ENCODE results near the gene AMMECR1. TPM values are rescaled to one million over a fixed set of nuclear protein-coding genes. Genes with fewer than 3 reads are reported as not detected.

Gene AMMECR1
- total and polyA plus RNA-seq, 2 of the 8 experiments (the other 6 are each of a cell fraction or from before 2014, with no cell fraction given): 10.2 to 21.2 TPM

DNA sequence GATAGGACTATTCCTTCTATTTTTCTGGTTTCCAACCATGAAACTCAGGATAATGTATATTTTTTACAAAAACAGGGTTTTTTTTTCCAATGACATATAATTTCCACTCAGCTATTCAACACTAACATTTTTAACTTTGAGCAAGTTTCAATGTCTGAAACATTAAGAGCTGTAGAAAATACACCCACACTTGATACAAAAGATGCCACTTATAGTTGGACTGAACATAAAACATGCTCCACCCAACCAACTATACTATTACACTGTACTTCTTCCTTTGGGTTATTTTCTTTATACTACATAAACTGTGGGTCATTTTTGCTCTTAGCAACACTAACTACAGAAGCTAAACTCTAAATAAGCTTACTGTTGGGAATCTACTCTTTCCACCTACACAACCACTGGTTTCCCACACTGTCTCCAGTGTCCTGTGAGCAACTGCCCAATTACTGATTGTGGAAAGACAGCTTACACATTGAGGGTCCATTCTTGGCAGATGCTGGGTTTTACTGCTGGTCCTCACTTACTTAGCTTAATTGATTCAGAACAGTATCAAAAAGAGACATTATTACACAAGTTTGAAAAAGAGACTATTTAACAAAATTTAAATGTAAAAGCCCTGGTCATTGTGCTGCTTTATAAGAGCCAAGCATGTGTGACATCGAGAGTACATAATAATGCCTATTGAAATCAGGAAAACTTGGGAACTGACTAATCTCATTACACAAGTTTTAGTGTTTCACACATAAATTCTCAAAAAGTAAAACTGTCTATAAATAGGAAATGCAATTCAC is 6.3 kb downstream of the AMMECR1 start:
- H3K79me2 ChIP-seq (ENCODE audit: control insufficient read depth in 1 of 2, insufficient read depth in 2 of 2, low read length in 2 of 2): peaks cover 0 to 92% of the 10 kb centered on the region in 2 experiments; a peak in 3 of 4 replicates
- H3K18ac ChIP-seq (ENCODE audit: extremely low read depth, low read length): no peak overlapping the region
- no peak for FAIRE-seq
- H2AFZ ChIP-seq (ENCODE audit: low read length): no peak overlapping the region
- H3K23me2 ChIP-seq (ENCODE audit: low read depth, low read length): no peaks in the 10 kb centered on the region
- ChIA-PET POLR2A (ENCODE audit: partially characterized antibody) (interaction anchor here (0.6 to 1.1 kb wide), 2 partner anchors 14 to 56 kb away, joined by 3 read pairs; no protein-coding TSS in a partner anchor), CTCF (ENCODE audit: partially characterized antibody) (interaction anchor here (0.6 to 1.1 kb wide), 5 partner anchors 9 to 143 kb away, joined by 3 to 4 read pairs (median 3); no protein-coding TSS in a partner anchor)
- H2BK12ac ChIP-seq (ENCODE audit: low read depth, low read length): no peak overlapping the region
- no peak overlapping the region for H3K4me3 ChIP-seq (ENCODE audit: extremely low read depth in 1 of 4, insufficient read depth in 2 of 4, low read depth in 3 of 4, low read length in 4 of 4)
- H3K14ac ChIP-seq (ENCODE audit: insufficient read length): no peak overlapping the region
- no peak overlapping the region for H2BK15ac ChIP-seq (ENCODE audit: low read length)
- H3K27ac ChIP-seq (ENCODE audit: low read depth, low read length): no peak overlapping the region
- H2AK5ac ChIP-seq (ENCODE audit: low read depth, low read length): no peak overlapping the region
- no peaks in the 10 kb centered on the region for H3K79me1 ChIP-seq (ENCODE audit: low read depth, low read length)
- H3K9ac ChIP-seq (replicated peaks in 1 of 4; ENCODE audit: extremely low read depth in 1 of 4, low read depth in 3 of 4, low read length in 3 of 4): no peak overlapping the region
- H3K4ac ChIP-seq (replicated peaks; ENCODE audit: insufficient read length, low read depth, low read length): no peak overlapping the region
- no peak for DNase-seq (ENCODE audit: low read depth in 1 of 2, low spot score in 2 of 2)
- H4K8ac ChIP-seq (ENCODE audit: extremely low read depth, insufficient read depth, low read length): no peak overlapping the region
- 80% methylated on average over 1 of the region's 1 CpG; no CpG with 5 or more reads in 1 of the 2 experiments for whole genome bisulfite sequencing, 2 experiments (ENCODE audit: extremely low coverage in 1 of 2, insufficient coverage in 1 of 2, insufficient read length in 1 of 2, insufficient replicate concordance in 2 of 2, low coverage in 1 of 2, low lambda C conversion rate in 2 of 2, missing lambda C conversion rate in 1 of 2)
- H2BK5ac ChIP-seq (ENCODE audit: low read depth, low read length): no peak overlapping the region
- no peak overlapping the region for H3K23ac ChIP-seq (ENCODE audit: insufficient read length)
- peaks cover 0 to 3% of the 10 kb centered on the region in 2 experiments for H4K20me1 ChIP-seq (replicated peaks in 1 of 2; ENCODE audit: control insufficient read depth in 1 of 2, insufficient read depth in 2 of 2, low read length in 2 of 2)
- no peak overlapping the region for H4K5ac ChIP-seq (ENCODE audit: insufficient read length, low read depth, low read length)
- no peak overlapping the region for H3K56ac ChIP-seq (replicated peaks; ENCODE audit: insufficient read length, low read depth, low read length)
- peaks cover 0 to 14% (median 2%) of the 10 kb centered on the region in 4 experiments; a peak in 3 of 7 replicates for H3K4me1 ChIP-seq (replicated peaks in 1 of 4; ENCODE audit: control insufficient read depth in 3 of 4, insufficient read depth in 4 of 4, low read length in 3 of 4)
- no peak overlapping the region for H2BK120ac ChIP-seq (replicated peaks; ENCODE audit: low read depth, low read length)
- H3K27me3 ChIP-seq (replicated peaks in 1 of 4; ENCODE audit: control insufficient read depth in 3 of 4, extremely low read depth in 1 of 4, insufficient read depth in 3 of 4, low read length in 3 of 4): no peaks in the 10 kb centered on the region
- no peaks in the 10 kb centered on the region for H3K36me3 ChIP-seq (ENCODE audit: control insufficient read depth in 2 of 4, insufficient read depth in 4 of 4, low read length in 3 of 4)
- H3K9me3 ChIP-seq (ENCODE audit: insufficient read depth in 2 of 2, low read depth in 1 of 2, low read length in 1 of 2): no peaks in the 10 kb centered on the region
- no peak overlapping the region; a peak in 1 of 4 replicates for H3K4me2 ChIP-seq (ENCODE audit: insufficient read depth in 1 of 2, low read depth in 2 of 2, low read length in 2 of 2)
- H2BK20ac ChIP-seq (ENCODE audit: low read length): no peak overlapping the region
- TF ChIP-seq NRF1 (IDR thresholded peaks at IDR 0.05; ENCODE audit: low read depth, low read length): no peak
- TF ChIP-seq, protein P1, sequence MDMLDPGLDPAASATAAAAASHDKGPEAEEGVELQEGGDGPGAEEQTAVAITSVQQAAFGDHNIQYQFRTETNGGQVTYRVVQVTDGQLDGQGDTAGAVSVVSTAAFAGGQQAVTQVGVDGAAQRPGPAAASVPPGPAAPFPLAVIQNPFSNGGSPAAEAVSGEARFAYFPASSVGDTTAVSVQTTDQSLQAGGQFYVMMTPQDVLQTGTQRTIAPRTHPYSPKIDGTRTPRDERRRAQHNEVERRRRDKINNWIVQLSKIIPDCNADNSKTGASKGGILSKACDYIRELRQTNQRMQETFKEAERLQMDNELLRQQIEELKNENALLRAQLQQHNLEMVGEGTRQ (IDR thresholded peaks at IDR 0.05; ENCODE audit: low read length): no peak
- TF ChIP-seq EZH2 (IDR thresholded peaks at IDR 0.05; ENCODE audit: low read depth, low read length, severe bottlenecking): no peak
- TF ChIP-seq KDM4A (IDR thresholded peaks at IDR 0.05; ENCODE audit: low read depth, low read length, severe bottlenecking): no peak
- no peak for TF ChIP-seq BCL11A (IDR thresholded peaks at IDR 0.05; ENCODE audit: low read depth in 2 of 2, low read length in 2 of 2)
- no peak for TF ChIP-seq CHD2 (IDR thresholded peaks at IDR 0.05; ENCODE audit: low read length)
- TF ChIP-seq BRCA1 (IDR thresholded peaks at IDR 0.05; ENCODE audit: low read depth, low read length): no peak
- no peak overlapping the region for H4K91ac ChIP-seq (replicated peaks; ENCODE audit: insufficient read length, low read length)
